WTC11 (cell line): ENCODE data around the gene ITM2A. TPM values are rescaled to one million over a fixed set of nuclear protein-coding genes. Genes with fewer than 3 reads are reported as not detected.

Experiments
- ATAC-seq: fragments of 200-7000 bp; cut with Tn5 transposase; 2 replicates; pipeline ENCODE4 v1.10.0; 2021; ENCODE audit warnings: mild to moderate bottlenecking, moderate library complexity
- CTCF ChIA-PET: fragments of 300-600 bp; sonication (Branson Sonifier 250); formaldehyde crosslinking; loops from one replicate; lab custom pipeline; 2021; ENCODE audit warnings: antibody characterized with exemption; lab: Charles Lee
- POLR2A ChIA-PET: fragments of 350-600 bp; sonication (Branson Sonifier 250); formaldehyde crosslinking; loops from one replicate; lab custom pipeline; 2021; ENCODE audit warnings: antibody characterized with exemption; lab: Charles Lee
- DNase-seq: peaks from one replicate; pipeline ENCODE4 v3.0.0; 2021; ENCODE audit warnings: low spot score
- H3K27ac Mint-ChIP-seq: 2 replicates; pipeline ENCODE4 v1.8.0; 2021; ENCODE audit warnings: mixed read lengths
- H3K27me3 Mint-ChIP-seq: 2 replicates; pipeline ENCODE4 v1.8.0; 2021; ENCODE audit warnings: low read depth, mild to moderate bottlenecking, moderate library complexity, mixed read lengths
- H3K36me3 Mint-ChIP-seq: 2 replicates; pipeline ENCODE4 v1.8.0; 2021; ENCODE audit warnings: mixed read lengths
- H3K4me1 Mint-ChIP-seq: 2 replicates; pipeline ENCODE4 v1.8.0; 2022; ENCODE audit warnings: mixed read lengths
- H3K4me3 Mint-ChIP-seq: 2 replicates; pipeline ENCODE4 v1.8.0; 2021; ENCODE audit warnings: mild to moderate bottlenecking, moderate library complexity, mixed read lengths
- H3K9me3 Mint-ChIP-seq: 2 replicates; pipeline ENCODE4 v1.8.0; 2021; ENCODE audit warnings: mixed read lengths
- CBFB ChIP-seq: sonication (generic); formaldehyde crosslinking; IDR thresholded peaks from 2 replicates; pipeline ENCODE4 v1.8.1; 2022; ENCODE audit warnings: mild to moderate bottlenecking, low read depth, missing genetic modification reagents
- EMX1 ChIP-seq: fragments of 250-450 bp; sonication (Bioruptor Pico); IDR thresholded peaks from 2 replicates; pipeline ENCODE4 v1.8.0; 2021; ENCODE audit warnings: mild to moderate bottlenecking
- FOXP1 ChIP-seq: sonication (generic); formaldehyde crosslinking; IDR thresholded peaks from 2 replicates; pipeline ENCODE4 v1.8.0; 2022; ENCODE audit warnings: missing genetic modification reagents, mild to moderate bottlenecking, moderate library complexity, borderline replicate concordance
- JAZF1 ChIP-seq: fragments of 250-450 bp; sonication (Bioruptor Pico); IDR thresholded peaks from 2 replicates; pipeline ENCODE4 v1.9.0; 2021; ENCODE audit warnings: moderate library complexity, mild to moderate bottlenecking, inconsistent platforms
- MYBL2 ChIP-seq: sonication (generic); formaldehyde crosslinking; IDR thresholded peaks from 2 replicates; pipeline ENCODE4 v1.8.1; 2023; ENCODE audit warnings: mild to moderate bottlenecking, moderate library complexity, missing genetic modification reagents
- PRRX2 ChIP-seq: fragments of 250-450 bp; sonication (Bioruptor Pico); IDR thresholded peaks from 2 replicates; pipeline ENCODE4 v1.8.0; 2021; ENCODE audit warnings: mild to moderate bottlenecking
- RORB ChIP-seq: fragments of 250-450 bp; sonication (Bioruptor Pico); IDR thresholded peaks from 2 replicates; pipeline ENCODE4 v1.9.0; 2021; ENCODE audit warnings: mild to moderate bottlenecking
- SP1 ChIP-seq: sonication (generic); formaldehyde crosslinking; conservative IDR thresholded peaks from 2 replicates; pipeline ENCODE4 v1.8.1; 2022; ENCODE audit warnings: missing genetic modification reagents
- ZBTB21 ChIP-seq: sonication (generic); formaldehyde crosslinking; IDR thresholded peaks from 2 replicates; pipeline ENCODE4 v1.8.1; 2023; ENCODE audit warnings: mild to moderate bottlenecking, missing genetic modification reagents, borderline replicate concordance
- ZNF263 ChIP-seq: sonication (generic); formaldehyde crosslinking; IDR thresholded peaks from 2 replicates; pipeline ENCODE4 v1.8.1; 2022; ENCODE audit warnings: low read depth, mild to moderate bottlenecking, moderate library complexity, missing genetic modification reagents
- ZNF317 ChIP-seq: sonication (generic); formaldehyde crosslinking; IDR thresholded peaks from 2 replicates; pipeline ENCODE4 v1.8.1; 2023; ENCODE audit warnings: low read depth, mild to moderate bottlenecking, moderate library complexity, missing genetic modification reagents, borderline replicate concordance
- ZNF416 ChIP-seq: fragments of 250-450 bp; sonication (Bioruptor Pico); IDR thresholded peaks from 2 replicates; pipeline ENCODE4 v1.9.0; 2021; ENCODE audit warnings: mild to moderate bottlenecking, inconsistent platforms
- ZNF671 ChIP-seq: fragments of 250-450 bp; sonication (Bioruptor Pico); IDR thresholded peaks from 2 replicates; pipeline ENCODE4 v1.8.0; 2021; ENCODE audit warnings: mild to moderate bottlenecking
- total RNA-seq: library from RNA; stranded (reverse); gene quantifications from 3 replicates; pipeline ENCODE4 v1.2.3, GENCODE V29; 2021
- TF ChIP-seq, protein P1 (sequence below): fragments of 250-450 bp; sonication (Bioruptor Pico); IDR thresholded peaks from 2 replicates; pipeline ENCODE4 v1.9.0; 2021; ENCODE audit warnings: mild to moderate bottlenecking
- TF ChIP-seq, protein P2 (sequence below): sonication (generic); formaldehyde crosslinking; IDR thresholded peaks from 2 replicates; pipeline ENCODE4 v1.8.1; 2022; ENCODE audit warnings: missing genetic modification reagents, borderline replicate concordance
- TF ChIP-seq, protein P3 (sequence below): sonication (generic); formaldehyde crosslinking; IDR thresholded peaks from 2 replicates; pipeline ENCODE4 v1.8.0; 2022; ENCODE audit warnings: mild to moderate bottlenecking, missing genetic modification reagents
- TF ChIP-seq, protein P4 (sequence below): sonication (generic); formaldehyde crosslinking; IDR thresholded peaks from 2 replicates; pipeline ENCODE4 v1.8.1; 2023; ENCODE audit warnings: mild to moderate bottlenecking, moderate library complexity, missing genetic modification reagents
- TF ChIP-seq, protein P5 (sequence below): sonication (generic); formaldehyde crosslinking; IDR thresholded peaks from 2 replicates; pipeline ENCODE4 v1.8.0; 2023; ENCODE audit warnings: missing genetic modification reagents, mild to moderate bottlenecking, borderline replicate concordance

ITM2A gene
- total RNA-seq, 1 experiment from 2014 or later, result 43.4 TPM

- no peak for TF ChIP-seq ZBTB21
- TF ChIP-seq CBFB (CRISPR knock-in tag), result no peak
- TF ChIP-seq, protein P1, sequence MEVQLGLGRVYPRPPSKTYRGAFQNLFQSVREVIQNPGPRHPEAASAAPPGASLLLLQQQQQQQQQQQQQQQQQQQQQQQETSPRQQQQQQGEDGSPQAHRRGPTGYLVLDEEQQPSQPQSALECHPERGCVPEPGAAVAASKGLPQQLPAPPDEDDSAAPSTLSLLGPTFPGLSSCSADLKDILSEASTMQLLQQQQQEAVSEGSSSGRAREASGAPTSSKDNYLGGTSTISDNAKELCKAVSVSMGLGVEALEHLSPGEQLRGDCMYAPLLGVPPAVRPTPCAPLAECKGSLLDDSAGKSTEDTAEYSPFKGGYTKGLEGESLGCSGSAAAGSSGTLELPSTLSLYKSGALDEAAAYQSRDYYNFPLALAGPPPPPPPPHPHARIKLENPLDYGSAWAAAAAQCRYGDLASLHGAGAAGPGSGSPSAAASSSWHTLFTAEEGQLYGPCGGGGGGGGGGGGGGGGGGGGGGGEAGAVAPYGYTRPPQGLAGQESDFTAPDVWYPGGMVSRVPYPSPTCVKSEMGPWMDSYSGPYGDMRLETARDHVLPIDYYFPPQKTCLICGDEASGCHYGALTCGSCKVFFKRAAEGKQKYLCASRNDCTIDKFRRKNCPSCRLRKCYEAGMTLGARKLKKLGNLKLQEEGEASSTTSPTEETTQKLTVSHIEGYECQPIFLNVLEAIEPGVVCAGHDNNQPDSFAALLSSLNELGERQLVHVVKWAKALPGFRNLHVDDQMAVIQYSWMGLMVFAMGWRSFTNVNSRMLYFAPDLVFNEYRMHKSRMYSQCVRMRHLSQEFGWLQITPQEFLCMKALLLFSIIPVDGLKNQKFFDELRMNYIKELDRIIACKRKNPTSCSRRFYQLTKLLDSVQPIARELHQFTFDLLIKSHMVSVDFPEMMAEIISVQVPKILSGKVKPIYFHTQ (CRISPR knock-in tag), result no peak
- no peak for TF ChIP-seq JAZF1 (CRISPR knock-in tag)
- TF ChIP-seq ZNF416 (CRISPR knock-in tag), result no peak
- no peak for TF ChIP-seq ZNF671 (CRISPR knock-in tag)
- TF ChIP-seq, protein P2, sequence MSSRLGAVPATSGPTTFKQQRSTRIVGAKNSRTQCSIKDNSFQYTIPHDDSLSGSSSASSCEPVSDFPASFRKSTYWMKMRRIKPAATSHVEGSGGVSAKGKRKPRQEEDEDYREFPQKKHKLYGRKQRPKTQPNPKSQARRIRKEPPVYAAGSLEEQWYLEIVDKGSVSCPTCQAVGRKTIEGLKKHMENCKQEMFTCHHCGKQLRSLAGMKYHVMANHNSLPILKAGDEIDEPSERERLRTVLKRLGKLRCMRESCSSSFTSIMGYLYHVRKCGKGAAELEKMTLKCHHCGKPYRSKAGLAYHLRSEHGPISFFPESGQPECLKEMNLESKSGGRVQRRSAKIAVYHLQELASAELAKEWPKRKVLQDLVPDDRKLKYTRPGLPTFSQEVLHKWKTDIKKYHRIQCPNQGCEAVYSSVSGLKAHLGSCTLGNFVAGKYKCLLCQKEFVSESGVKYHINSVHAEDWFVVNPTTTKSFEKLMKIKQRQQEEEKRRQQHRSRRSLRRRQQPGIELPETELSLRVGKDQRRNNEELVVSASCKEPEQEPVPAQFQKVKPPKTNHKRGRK (CRISPR knock-in tag), result no peak
Measured at GRCh38 chrX:79367907-79368306, 773 bp upstream of the ITM2A start (continued).

DNA sequence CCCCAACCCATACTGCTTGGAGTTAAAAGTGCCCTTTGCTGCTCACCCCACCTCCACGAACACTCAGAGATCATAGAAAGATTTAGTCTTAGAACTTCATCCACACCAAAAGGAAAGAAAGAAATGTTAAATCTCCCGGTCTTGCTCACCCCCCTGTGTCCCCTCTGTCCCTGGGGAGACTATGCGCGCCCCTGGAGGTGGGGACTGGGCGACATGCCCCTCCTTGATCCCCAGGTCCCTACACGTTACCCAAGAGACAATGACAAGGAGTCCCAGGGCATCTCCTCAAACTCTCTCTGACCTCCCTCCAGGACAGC is 620 bp downstream of the ITM2A start:
- DNase-seq (no peak), ATAC-seq (no peak)
- no peak for TF ChIP-seq ZNF317
- TF ChIP-seq ZNF263 (CRISPR knock-in tag), result no peak
- no peak for TF ChIP-seq SP1
- TF ChIP-seq, protein P3, sequence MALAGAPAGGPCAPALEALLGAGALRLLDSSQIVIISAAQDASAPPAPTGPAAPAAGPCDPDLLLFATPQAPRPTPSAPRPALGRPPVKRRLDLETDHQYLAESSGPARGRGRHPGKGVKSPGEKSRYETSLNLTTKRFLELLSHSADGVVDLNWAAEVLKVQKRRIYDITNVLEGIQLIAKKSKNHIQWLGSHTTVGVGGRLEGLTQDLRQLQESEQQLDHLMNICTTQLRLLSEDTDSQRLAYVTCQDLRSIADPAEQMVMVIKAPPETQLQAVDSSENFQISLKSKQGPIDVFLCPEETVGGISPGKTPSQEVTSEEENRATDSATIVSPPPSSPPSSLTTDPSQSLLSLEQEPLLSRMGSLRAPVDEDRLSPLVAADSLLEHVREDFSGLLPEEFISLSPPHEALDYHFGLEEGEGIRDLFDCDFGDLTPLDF, result no peak
- TF ChIP-seq, protein P4, sequence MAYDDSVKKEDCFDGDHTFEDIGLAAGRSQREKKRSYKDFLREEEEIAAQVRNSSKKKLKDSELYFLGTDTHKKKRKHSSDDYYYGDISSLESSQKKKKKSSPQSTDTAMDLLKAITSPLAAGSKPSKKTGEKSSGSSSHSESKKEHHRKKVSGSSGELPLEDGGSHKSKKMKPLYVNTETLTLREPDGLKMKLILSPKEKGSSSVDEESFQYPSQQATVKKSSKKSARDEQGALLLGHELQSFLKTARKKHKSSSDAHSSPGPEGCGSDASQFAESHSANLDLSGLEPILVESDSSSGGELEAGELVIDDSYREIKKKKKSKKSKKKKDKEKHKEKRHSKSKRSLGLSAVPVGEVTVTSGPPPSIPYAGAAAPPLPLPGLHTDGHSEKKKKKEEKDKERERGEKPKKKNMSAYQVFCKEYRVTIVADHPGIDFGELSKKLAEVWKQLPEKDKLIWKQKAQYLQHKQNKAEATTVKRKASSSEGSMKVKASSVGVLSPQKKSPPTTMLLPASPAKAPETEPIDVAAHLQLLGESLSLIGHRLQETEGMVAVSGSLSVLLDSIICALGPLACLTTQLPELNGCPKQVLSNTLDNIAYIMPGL (CRISPR knock-in tag), result no peak
- TF ChIP-seq FOXP1, result no peak
- TF ChIP-seq PRRX2 (CRISPR knock-in tag), result no peak
- no peak for TF ChIP-seq MYBL2 (CRISPR knock-in tag)
- TF ChIP-seq, protein P1 (CRISPR knock-in tag), result no peak
- H3K4me3 Mint-ChIP-seq, result peak overlapping the region; percentile 86
- no peaks in the 10 kb centered on the region for H3K36me3 Mint-ChIP-seq
- H3K27ac Mint-ChIP-seq, result peak overlapping the region; percentile 85
- H3K4me1 Mint-ChIP-seq, result peaks cover 51% of the 10 kb centered on the region
- no peaks in the 10 kb centered on the region for H3K27me3 Mint-ChIP-seq
- no peaks in the 10 kb centered on the region for H3K9me3 Mint-ChIP-seq
- CTCF ChIA-PET, result no interaction called here
- POLR2A ChIA-PET, result no interaction called here

GRCh38 chrX:79365591-79365990 is 1.5 kb downstream of the ITM2A start:
- CTCF ChIA-PET, result no interaction called here
- POLR2A ChIA-PET, result no interaction called here
- H3K36me3 Mint-ChIP-seq, result no peaks in the 10 kb centered on the region
- DNase-seq (no peak), ATAC-seq (no peak)
- no peaks in the 10 kb centered on the region for H3K27me3 Mint-ChIP-seq
- peaks cover 57% of the 10 kb centered on the region for H3K4me1 Mint-ChIP-seq
- no peaks in the 10 kb centered on the region for H3K9me3 Mint-ChIP-seq
- no peak overlapping the region for H3K27ac Mint-ChIP-seq
- peak overlapping the region; percentile 86 for H3K4me3 Mint-ChIP-seq
- TF ChIP-seq MYBL2 (CRISPR knock-in tag) (no peak), RORB (CRISPR knock-in tag) (no peak), EMX1 (CRISPR knock-in tag) (no peak)
- TF ChIP-seq, protein P5, sequence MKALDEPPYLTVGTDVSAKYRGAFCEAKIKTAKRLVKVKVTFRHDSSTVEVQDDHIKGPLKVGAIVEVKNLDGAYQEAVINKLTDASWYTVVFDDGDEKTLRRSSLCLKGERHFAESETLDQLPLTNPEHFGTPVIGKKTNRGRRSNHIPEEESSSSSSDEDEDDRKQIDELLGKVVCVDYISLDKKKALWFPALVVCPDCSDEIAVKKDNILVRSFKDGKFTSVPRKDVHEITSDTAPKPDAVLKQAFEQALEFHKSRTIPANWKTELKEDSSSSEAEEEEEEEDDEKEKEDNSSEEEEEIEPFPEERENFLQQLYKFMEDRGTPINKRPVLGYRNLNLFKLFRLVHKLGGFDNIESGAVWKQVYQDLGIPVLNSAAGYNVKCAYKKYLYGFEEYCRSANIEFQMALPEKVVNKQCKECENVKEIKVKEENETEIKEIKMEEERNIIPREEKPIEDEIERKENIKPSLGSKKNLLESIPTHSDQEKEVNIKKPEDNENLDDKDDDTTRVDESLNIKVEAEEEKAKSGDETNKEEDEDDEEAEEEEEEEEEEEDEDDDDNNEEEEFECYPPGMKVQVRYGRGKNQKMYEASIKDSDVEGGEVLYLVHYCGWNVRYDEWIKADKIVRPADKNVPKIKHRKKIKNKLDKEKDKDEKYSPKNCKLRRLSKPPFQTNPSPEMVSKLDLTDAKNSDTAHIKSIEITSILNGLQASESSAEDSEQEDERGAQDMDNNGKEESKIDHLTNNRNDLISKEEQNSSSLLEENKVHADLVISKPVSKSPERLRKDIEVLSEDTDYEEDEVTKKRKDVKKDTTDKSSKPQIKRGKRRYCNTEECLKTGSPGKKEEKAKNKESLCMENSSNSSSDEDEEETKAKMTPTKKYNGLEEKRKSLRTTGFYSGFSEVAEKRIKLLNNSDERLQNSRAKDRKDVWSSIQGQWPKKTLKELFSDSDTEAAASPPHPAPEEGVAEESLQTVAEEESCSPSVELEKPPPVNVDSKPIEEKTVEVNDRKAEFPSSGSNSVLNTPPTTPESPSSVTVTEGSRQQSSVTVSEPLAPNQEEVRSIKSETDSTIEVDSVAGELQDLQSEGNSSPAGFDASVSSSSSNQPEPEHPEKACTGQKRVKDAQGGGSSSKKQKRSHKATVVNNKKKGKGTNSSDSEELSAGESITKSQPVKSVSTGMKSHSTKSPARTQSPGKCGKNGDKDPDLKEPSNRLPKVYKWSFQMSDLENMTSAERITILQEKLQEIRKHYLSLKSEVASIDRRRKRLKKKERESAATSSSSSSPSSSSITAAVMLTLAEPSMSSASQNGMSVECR (CRISPR knock-in tag), result no peak
